ENCODE measurements around the gene PAK4.

PAK4 gene

GRCh38 chr19:39147480-39147879 lies 21.9 kb downstream of the PAK4 start:
- DNase-seq: no peak

- DNase-seq: no peak
These were observed 23.4 kb downstream of the PAK4 start for GRCh38 chr19:39148939-39149529.

GRCh38 chr19:39150235-39150634 lies 24.6 kb downstream of the PAK4 start:
- DNase-seq: no peak

- DNase-seq: no peak
These were observed 25.4 kb downstream of the PAK4 start for GRCh38 chr19:39150807-39151600.

GRCh38 chr19:39152066-39152465 lies 26.5 kb downstream of the PAK4 start:
- no peak for DNase-seq

GRCh38 chr19:39154100-39154628 lies 28.6 kb downstream of the PAK4 start:
- no peak for DNase-seq

GRCh38 chr19:39154629-39155100 lies 29.1 kb downstream of the PAK4 start:
- DNase-seq: no peak

GRCh38 chr19:39155114-39155700 lies 29.6 kb downstream of the PAK4 start:
- DNase-seq: no peak

GRCh38 chr19:39155741-39156140 lies 30.2 kb downstream of the PAK4 start:
- no peak for DNase-seq

GRCh38 chr19:39156326-39157230 lies 31.0 kb downstream of the PAK4 start:
- DNase-seq: no peak

GRCh38 chr19:39157275-39157996 lies 31.9 kb downstream of the PAK4 start:
- no peak for DNase-seq

- no peak for DNase-seq
These were observed 32.4 kb downstream of the PAK4 start for GRCh38 chr19:39157997-39158389.

GRCh38 chr19:39158646-39159260 lies 33.2 kb downstream of the PAK4 start:
- no peak for DNase-seq

GRCh38 chr19:39160523-39160861 lies 34.9 kb downstream of the PAK4 start:
- no peak for DNase-seq

- no peak for DNase-seq
These were observed 35.5 kb downstream of the PAK4 start for GRCh38 chr19:39160889-39161672.

- DNase-seq: no peak
These were observed 37.0 kb downstream of the PAK4 start for GRCh38 chr19:39162441-39163043.

- DNase-seq: no peak
These were observed 38.0 kb downstream of the PAK4 start for GRCh38 chr19:39163621-39164020.

- no peak for DNase-seq
These were observed 38.7 kb downstream of the PAK4 start for GRCh38 chr19:39164289-39164688.

- DNase-seq: no peak
These were observed 40.3 kb downstream of the PAK4 start for GRCh38 chr19:39165857-39166256.
